Spleen (tissue), 11 donors: ENCODE data around the gene DOCK2. TPM values are rescaled to one million over a fixed set of nuclear protein-coding genes. Genes with fewer than 3 reads are reported as not detected.

Experiments
- DNase-seq: peaks from one replicate; pipeline ENCODE4 v3.0.0-alpha.2; 2020
- H3K27ac ChIP-seq, 8 donors: fragments of 200-600 bp; sonication (generic) in 7 of 8; 1 replicate in 4 of 8; 2 replicates in 4 of 8; pipeline versions ENCODE4 v1.5.0 to v1.8.0; 2016 to 2021; ENCODE audit warnings: inconsistent platforms in 4 of 8, mild to moderate bottlenecking in 4 of 8, moderate library complexity in 1 of 8
- H3K27me3 ChIP-seq, 7 donors: fragments of 200-600 bp; sonication (generic) in 6 of 7; replicated peaks in 1 of 7; 1 replicate in 4 of 7; 2 replicates in 3 of 7; pipeline versions ENCODE4 v1.5.0 to v1.8.0; 2016 to 2021; ENCODE audit warnings: inconsistent platforms in 3 of 7, mild to moderate bottlenecking in 1 of 7
- H3K36me3 ChIP-seq, 6 donors: fragments of 200-600 bp; sonication (generic) in 5 of 6; 1 replicate in 4 of 6; 2 replicates in 2 of 6; pipeline versions ENCODE4 v1.5.0 to v1.8.0; 2016 to 2021; ENCODE audit warnings: inconsistent platforms in 2 of 6
- H3K4me1 ChIP-seq, 6 donors: fragments of 200-600 bp; sonication (generic) in 5 of 6; 1 replicate in 3 of 6; 2 replicates in 3 of 6; pipeline versions ENCODE4 v1.5.0 to v1.8.0; 2016 to 2021; ENCODE audit warnings: inconsistent platforms in 3 of 6
- H3K4me3 ChIP-seq, 8 donors: fragments of 200-600 bp; sonication (generic) in 7 of 8; 1 replicate in 4 of 8; 2 replicates in 4 of 8; pipeline versions ENCODE4 v1.5.0 to v1.8.0; 2016 to 2021; ENCODE audit warnings: inconsistent platforms in 4 of 8, mild to moderate bottlenecking in 4 of 8, moderate library complexity in 2 of 8
- H3K9me3 ChIP-seq, 8 donors: fragments of 200-600 bp; sonication (generic) in 7 of 8; 1 replicate in 4 of 8; 2 replicates in 4 of 8; pipeline versions ENCODE4 v1.5.0 to v1.8.0; 2016 to 2021; ENCODE audit warnings: inconsistent platforms in 4 of 8
- CTCF ChIP-seq, 11 experiments: fragments of 200-600 bp in 7 of 11; fragments of 450-650 bp in 4 of 11; sonication (generic) in 4 of 11; IDR thresholded peaks in 8 of 11; conservative IDR thresholded peaks in 3 of 11; 1 replicate in 7 of 11; 2 replicates in 4 of 11; pipeline versions ENCODE4 v1.4.0 to v1.8.0; 2016 to 2021; ENCODE audit warnings: antibody characterized with exemption in 11 of 11, inconsistent platforms in 4 of 11, mild to moderate bottlenecking in 1 of 11
- POLR2A ChIP-seq, 3 donors: fragments of 450-650 bp; IDR thresholded peaks; one replicate each; pipeline ENCODE4 v1.5.1; 2017; ENCODE audit warnings: antibody characterized with exemption in 3 of 3, mild to moderate bottlenecking in 1 of 3
- POLR2AphosphoS5 ChIP-seq, 3 donors: sonication (generic); formaldehyde crosslinking; IDR thresholded peaks; one replicate each; pipeline ENCODE4 v1.5.1; 2017; ENCODE audit warnings: antibody characterized with exemption in 3 of 3
- WGBS, 5 donors: extraction: QIAGEN DNeasy Blood & Tissue Kit in 3 of 5; methylation state at CpG; one replicate each; pipeline versions ENCODE4 v1.1.5 to v1.1.7; 2013 to 2018; 5-methylcytosine and 5-hydroxymethylcytosine counted together
- intact Hi-C: fragments of 100-400 bp; cut with DNase I; formaldehyde crosslinking; loops from one replicate; pipeline ENCODE4 v1.15.0; 2023; ENCODE audit warnings: low total_unique reads
- polyA plus RNA-seq, 3 donors: library from polyadenylated mRNA; stranded (reverse); fragments of 200-250 nt; gene quantifications; one replicate each; pipeline ENCODE4 v1.2.1, GENCODE V29; 2013
- total RNA-seq, 7 donors: library from RNA; depleted of rRNA in 3 of 7; stranded (reverse); fragments of >200 nt in 3 of 7; fragmentation: NEBNext Ultra II Directional in 4 of 7; extraction: Animal tissue kit (Norgen Biotek cat#: 25700) in 4 of 7; gene quantifications; one replicate each; pipeline versions ENCODE4 v1.1.0 to v1.2.1, GENCODE V29; 2016 to 2021
- donor health status: healthy with polysubstance abuse.
- donor health status: DM: no; HTN: no; CAD: no; lungs with moderate emphysema.
- donor health status: DM: no; HTN: no; CAD: no.
- donor health status: Bipolar disorder and iron deficiency.
- donor health status: healthy.
- donor health status: DM: no; HTN: no; CAD: no.
- donor health status: DM: yes; HTN: yes; CAD: no.

DOCK2 gene
- total and polyA plus RNA-seq, 10 donors = 30.6 to 321 (median 198) TPM

- no peak for TF ChIP-seq POLR2AphosphoS5 (IDR thresholded peaks at IDR 0.05)
- TF ChIP-seq CTCF (IDR thresholded peaks at IDR 0.05 in 8 of 11, conservative IDR thresholded peaks at IDR 0.05 in 3 of 11) = no peak
These were observed 69.0 kb downstream of the DOCK2 start for GRCh38 chr5:169706071-169706470.

GRCh38 chr5:169706758-169707450 lies 69.8 kb downstream of the DOCK2 start:
- Histone ChIP-seq H3K27ac (no peak overlapping the region), H3K36me3 (peaks cover 0 to 100% (median 60%) of the 10 kb centered on the region in 6 donors), H3K9me3 (no peaks in the 10 kb centered on the region), H3K27me3 (no peaks in the 10 kb centered on the region), H3K4me3 (no peak overlapping the region), H3K4me1 (peaks cover 0 to 8% (median 0%) of the 10 kb centered on the region in 6 donors)
- WGBS, 5 donors = 78 to 90% (median 88%) methylated on average over 9 of the region's 9 CpGs
- TF ChIP-seq POLR2A (IDR thresholded peaks at IDR 0.05) = no peak
- TF ChIP-seq CTCF (IDR thresholded peaks at IDR 0.05 in 8 of 11, conservative IDR thresholded peaks at IDR 0.05 in 3 of 11) = no peak
- no peak for TF ChIP-seq POLR2AphosphoS5 (IDR thresholded peaks at IDR 0.05)
- intact Hi-C loops = no loop called here
- DNase-seq = no peak

More at GRCh38 chr5:169706071-169706470, 69.0 kb downstream of the DOCK2 start:
- Histone ChIP-seq H3K27ac (no peak overlapping the region), H3K9me3 (no peaks in the 10 kb centered on the region), H3K36me3 (peaks cover 0 to 100% (median 64%) of the 10 kb centered on the region in 6 donors), H3K4me1 (peaks cover 0 to 8% (median 0%) of the 10 kb centered on the region in 6 donors), H3K4me3 (no peak overlapping the region), H3K27me3 (no peaks in the 10 kb centered on the region)
- intact Hi-C loops = no loop called here
- WGBS, 5 donors = 75 to 87% (median 79%) methylated on average over 1 of the region's 1 CpG
- no peak for DNase-seq

GRCh38 chr5:169707686-169708085 lies 70.6 kb downstream of the DOCK2 start:
- no peak overlapping the region for H3K27ac ChIP-seq
- intact Hi-C loops = no loop called here

More at GRCh38 chr5:169707686-169708085, 70.6 kb downstream of the DOCK2 start:
- Histone ChIP-seq H3K4me1 (peaks cover 0 to 5% (median 0%) of the 10 kb centered on the region in 6 donors), H3K36me3 (peaks cover 0 to 100% (median 58%) of the 10 kb centered on the region in 6 donors), H3K4me3 (no peak overlapping the region), H3K27me3 (no peaks in the 10 kb centered on the region), H3K9me3 (no peaks in the 10 kb centered on the region)
- no peak for DNase-seq
- WGBS, 5 donors = 90 to 99% (median 96%) methylated on average over 3 of the region's 3 CpGs
- TF ChIP-seq CTCF (IDR thresholded peaks at IDR 0.05 in 8 of 11, conservative IDR thresholded peaks at IDR 0.05 in 3 of 11) = no peak
- TF ChIP-seq POLR2AphosphoS5 (IDR thresholded peaks at IDR 0.05) = no peak
- TF ChIP-seq POLR2A (IDR thresholded peaks at IDR 0.05) = no peak
